Stromal cell of bone marrow (primary cell): ENCODE measurements around the gene DSEL.

Experiments used
- DNase-seq: peaks from one replicate; pipeline ENCODE4 v3.0.0-alpha.2; 2012; ENCODE audit warnings: low read depth

Gene DSEL

DNA sequence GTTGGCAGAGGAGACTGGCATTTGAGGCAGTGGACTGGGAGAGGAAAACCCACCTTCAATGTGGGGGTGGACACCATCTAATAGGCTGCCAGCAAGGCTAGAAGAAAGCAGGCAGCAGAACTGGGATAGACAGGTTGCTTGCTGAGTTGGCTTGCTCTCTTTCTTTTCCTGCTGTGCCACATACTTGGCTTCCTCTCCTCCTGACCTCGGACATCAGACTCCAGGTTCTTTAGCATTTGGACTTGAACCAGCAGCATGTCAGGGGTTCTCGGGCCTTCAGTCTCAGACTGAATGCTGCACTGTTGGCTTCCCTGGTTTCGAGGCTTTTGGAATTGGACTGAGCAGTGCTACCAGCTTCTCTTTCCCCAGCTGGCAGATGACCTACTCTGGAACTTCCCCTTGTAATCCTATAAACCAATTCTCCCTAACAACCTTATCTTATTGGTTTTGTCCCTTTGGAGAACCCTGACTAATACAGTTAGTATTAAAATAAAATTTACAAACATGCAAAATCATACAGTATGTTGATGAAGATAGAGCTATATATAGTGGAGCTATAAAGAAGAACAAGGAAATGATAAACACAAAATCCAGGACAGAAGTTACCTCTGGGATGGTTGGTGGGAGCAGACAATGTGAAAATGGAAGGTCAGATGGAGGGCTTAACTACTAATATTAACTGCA lies 15.9 kb downstream of the DSEL start:
- DNase-seq, result no peak

DNA sequence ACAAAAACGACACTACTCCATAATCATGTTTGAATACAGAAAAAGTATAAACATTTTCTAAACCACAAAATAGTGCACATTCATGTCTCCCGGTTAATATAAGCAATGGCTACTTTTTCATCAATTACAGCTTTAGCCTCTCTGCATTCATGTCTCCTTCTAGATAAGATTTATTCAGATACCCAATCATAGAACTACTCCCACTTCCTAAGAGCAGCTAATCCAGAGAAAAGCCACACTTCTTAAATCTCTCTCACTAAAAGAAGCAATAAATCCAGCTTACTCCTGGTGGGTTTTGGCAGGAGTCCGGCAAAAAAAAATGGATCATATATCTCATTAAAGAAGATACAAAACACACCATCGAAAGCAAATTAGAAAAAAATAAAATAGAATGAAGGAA lies 20.1 kb downstream of the DSEL start:
- no peak for DNase-seq

DNA sequence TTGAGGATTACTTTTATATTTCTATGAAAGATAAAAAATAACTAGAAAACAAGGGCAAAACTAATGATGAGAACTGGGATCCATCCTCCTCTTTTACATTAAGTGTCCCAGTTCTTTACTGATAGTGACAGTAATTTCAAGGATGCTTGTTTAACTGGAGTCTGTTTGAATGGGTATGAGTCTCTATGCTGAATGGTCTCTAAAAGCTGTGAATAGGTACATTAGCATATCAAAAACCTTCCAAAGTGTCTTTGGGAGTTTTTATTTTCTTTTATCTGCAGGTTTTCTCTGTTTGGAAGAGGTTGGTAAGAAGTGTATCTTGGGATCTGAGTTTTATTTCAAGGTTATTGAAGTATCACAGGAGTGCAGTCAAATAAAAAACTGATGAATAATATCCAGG lies 30.0 kb downstream of the DSEL start:
- DNase-seq, result no peak

DNA sequence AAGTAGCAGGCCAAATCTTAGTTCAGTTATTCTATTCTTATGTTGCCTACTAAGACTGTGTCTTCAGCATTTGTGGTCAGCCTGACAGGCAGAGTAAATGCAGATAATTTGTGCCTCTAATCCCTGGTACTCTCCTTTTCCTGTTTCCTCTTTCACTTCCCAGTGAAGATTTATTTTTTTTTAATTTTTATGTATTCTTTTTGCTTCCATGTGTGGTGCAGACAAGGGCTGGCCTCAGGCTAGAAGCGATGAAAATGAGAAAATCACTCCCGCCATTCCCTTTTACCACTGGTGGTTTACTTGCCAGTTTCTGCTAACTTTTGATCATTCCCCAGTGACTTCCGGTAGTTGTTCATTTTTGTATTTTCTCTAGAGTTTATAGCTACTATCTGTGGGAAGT lies 30.9 kb downstream of the DSEL start:
- DNase-seq, result no peak

- no peak for DNase-seq
Measured at GRCh38 chr18:67484458-67484857, 32.1 kb downstream of the DSEL start.

DNA sequence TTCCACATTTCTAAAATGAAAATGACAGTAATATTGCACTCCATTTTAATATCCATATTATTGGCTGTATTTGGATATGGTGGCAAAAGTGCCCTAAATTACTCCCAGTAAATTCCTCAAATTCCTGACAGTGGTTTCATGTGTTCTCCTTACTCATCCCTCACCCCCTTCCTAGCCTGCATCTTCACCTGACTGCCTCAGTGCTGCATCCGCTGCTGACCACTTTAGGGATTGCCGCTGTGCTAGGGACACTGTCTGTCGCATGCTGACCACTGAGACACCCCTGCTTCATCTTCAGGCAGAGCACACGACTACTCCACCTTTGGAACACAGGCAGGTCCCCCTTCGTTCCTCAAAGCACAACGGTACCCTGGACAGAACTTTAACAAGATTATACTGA lies 32.6 kb downstream of the DSEL start:
- DNase-seq, result no peak

DNA sequence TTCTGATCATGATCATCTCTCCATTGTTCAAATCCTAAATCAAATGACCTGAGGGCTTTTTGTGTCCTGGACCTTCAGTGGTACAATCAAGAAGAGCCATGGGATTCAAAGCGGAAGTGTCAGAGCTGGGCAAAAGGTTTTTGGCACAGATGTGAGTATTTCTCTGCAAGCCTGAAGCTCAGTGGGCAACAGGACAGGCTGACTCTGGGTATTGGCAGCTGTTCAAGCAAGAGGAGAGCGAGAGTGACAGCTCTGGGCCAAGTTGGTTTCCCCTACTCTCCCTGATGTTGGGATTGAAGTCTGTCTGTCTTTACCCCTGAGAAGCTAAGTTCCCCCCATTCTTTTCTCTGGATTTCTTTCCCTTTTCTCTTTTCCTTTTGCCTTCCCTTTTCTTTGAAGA lies 33.3 kb downstream of the DSEL start:
- DNase-seq, result no peak

GRCh38 chr18:67478249-67478648 lies 38.3 kb downstream of the DSEL start:
- no peak for DNase-seq

DNA sequence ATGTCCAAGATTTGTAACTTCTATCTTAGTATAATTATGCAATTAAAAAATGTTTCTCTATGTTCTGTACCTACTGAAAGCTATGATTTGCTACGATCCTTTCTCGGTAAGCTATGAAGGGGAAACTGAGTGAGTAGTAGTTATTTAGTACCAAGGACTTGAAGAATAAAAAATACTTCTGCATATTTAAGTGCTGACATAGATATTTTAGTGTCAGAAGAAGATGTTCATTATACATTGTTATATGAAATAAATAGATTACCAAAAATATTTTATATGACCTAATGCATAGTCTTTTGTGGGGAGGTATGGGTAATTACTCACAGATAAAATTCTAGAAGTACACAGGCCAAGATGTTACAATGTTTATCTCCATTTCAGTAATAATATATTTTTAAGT lies 39.0 kb downstream of the DSEL start:
- DNase-seq, result no peak

DNA sequence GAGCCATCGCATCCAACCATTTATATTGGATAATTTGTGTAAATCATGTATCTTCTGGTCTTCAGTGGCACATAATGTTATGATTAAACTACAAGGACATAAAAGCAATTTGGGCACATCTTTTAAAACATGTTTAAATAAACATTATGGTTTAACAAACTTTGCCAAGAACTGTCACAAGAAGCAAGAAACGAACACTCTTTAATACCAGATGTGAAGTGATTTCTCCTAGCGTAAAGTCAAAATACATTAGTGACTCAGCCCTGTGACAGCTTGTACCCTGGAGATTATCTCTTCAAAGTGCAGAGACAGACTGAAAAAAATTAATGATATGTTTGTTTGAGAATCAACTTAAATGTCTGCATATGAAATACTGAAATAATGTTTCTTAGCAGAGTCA lies 39.9 kb downstream of the DSEL start:
- no peak for DNase-seq

- DNase-seq, result no peak
Measured at GRCh38 chr18:67475673-67476072, 40.8 kb downstream of the DSEL start.

DNA sequence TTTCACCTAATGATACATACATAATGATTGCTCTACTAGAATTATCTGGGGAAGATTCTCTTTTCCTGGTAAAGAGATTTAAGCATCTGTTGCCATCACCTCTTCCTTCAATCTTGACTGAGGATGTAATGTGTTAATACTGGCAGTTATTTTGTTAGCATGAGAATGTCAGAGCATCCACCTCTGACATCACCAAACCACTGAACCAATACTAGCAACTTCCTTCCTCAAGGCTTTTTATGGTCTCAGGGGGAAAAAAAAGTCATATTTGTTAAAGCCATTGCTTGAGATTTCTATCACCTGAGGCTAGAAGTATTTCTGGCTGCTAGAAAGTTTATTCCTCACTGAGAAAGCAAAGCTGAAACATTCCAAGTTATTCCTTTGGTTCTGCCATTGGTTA lies 48.5 kb downstream of the DSEL start:
- no peak for DNase-seq

DNA sequence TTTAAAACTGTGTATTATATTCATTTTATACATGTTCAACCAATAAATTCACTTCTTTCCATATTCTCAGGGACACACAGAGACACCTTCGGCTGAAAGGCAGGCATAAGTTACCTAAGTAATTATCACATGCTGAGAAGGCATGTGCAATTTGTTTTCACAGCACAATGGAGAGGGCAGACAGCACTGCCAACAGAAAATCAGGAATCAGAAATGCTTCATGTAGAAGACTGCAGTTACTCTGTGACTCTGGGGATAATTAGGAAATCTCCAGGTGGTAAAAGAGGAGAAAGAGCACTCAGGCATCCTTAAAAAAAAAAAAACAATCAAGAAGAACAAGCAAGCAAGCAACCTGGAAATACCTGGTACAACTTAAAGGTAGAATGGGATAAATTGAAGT lies 49.3 kb downstream of the DSEL start:
- no peak for DNase-seq

- DNase-seq, result no peak
Measured at GRCh38 chr18:67464499-67464898, 52.0 kb downstream of the DSEL start.

DNA sequence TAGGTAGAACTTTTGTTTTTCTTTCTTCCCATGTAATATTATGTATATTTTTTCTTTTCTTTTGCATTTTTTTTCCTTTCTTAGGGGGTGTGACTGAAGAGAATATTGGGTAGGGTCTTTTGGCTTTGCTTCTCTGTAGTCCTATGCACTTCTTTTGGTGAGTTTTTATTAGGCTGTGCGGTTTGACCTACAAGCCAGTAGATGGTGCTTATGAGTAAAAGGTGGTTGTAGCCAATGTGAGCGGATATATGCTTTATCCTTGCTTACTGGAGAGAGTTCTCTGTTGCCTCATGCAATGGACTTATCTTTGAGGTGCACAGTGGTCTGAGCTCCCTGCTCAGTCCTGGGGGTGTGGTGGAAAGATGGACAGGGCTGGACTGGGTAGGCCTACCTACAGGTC lies 52.7 kb downstream of the DSEL start:
- DNase-seq, result no peak

- DNase-seq, result no peak
Measured at GRCh38 chr18:67456711-67457110, 59.8 kb downstream of the DSEL start.
